ENCODE results near the gene CDC42BPA.

Gene CDC42BPA

GRCh38 chr1:227255086-227255732 lies 63.1 kb downstream of the CDC42BPA start:
- ChIA-PET CTCF (interaction anchor here (0.6 kb wide), 2 partner anchors 88 to 142 kb away, joined by 4 read pairs; no protein-coding TSS in a partner anchor), POLR2A (ENCODE audit: low non-redundant PET) (no interaction called here)
- no peak overlapping the region for H3K27ac ChIP-seq
- no peak for TF ChIP-seq CTCF (conservative IDR thresholded peaks at IDR 0.05; ENCODE audit: low read depth)
- DNase-seq (ENCODE audit: low spot score) = no peak

DNA sequence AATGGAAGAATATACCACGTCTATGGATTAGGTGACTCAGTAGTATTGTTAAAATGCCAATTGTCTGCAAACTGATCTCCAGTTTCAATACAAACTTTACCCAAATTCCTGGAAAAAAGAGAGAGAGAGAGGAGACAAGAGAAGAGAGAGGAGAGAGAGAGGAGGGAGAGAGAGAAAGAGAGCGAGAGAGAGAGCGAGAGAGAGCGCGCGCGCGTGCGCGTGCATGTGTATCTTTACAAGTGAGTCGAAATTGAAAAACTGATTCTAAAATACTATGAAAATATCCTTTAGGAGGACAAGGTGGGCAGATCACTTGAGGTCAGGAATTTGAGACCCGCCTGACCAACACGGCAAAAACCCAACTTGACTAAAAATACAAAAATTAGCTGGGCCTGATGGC lies 65.2 kb downstream of the CDC42BPA start:
- ChIA-PET POLR2A (ENCODE audit: low non-redundant PET) (no interaction called here), CTCF (interaction anchor here (0.6 kb wide), 1 partner anchor 17 kb away, joined by 3 read pairs; no protein-coding TSS in a partner anchor)
- no peak for TF ChIP-seq CTCF (conservative IDR thresholded peaks at IDR 0.05; ENCODE audit: low read depth)
- no peak overlapping the region for H3K27ac ChIP-seq
- DNase-seq (ENCODE audit: low spot score) = no peak

GRCh38 chr1:227245613-227246320 lies 72.5 kb downstream of the CDC42BPA start:
- no peak for DNase-seq (ENCODE audit: low spot score)
- no peak overlapping the region for H3K27ac ChIP-seq
- CTCF ChIA-PET = no interaction called here
- POLR2A ChIA-PET (ENCODE audit: low non-redundant PET) = no interaction called here
- TF ChIP-seq CTCF (conservative IDR thresholded peaks at IDR 0.05; ENCODE audit: low read depth) = no peak

- no peak for DNase-seq (ENCODE audit: low spot score)
- ChIA-PET POLR2A (ENCODE audit: low non-redundant PET) (no interaction called here), CTCF (interaction anchor here (0.5 kb wide), 1 partner anchor 1284 kb away, joined by 3 read pairs; no protein-coding TSS in a partner anchor)
- no peak for TF ChIP-seq CTCF (conservative IDR thresholded peaks at IDR 0.05; ENCODE audit: low read depth)
- H3K27ac ChIP-seq = no peak overlapping the region
Observed at GRCh38 chr1:227244339-227245118, 73.8 kb downstream of the CDC42BPA start.

GRCh38 chr1:227242811-227243682 lies 75.2 kb downstream of the CDC42BPA start:
- ChIA-PET POLR2A (ENCODE audit: low non-redundant PET) (no interaction called here), CTCF (no interaction called here)
- DNase-seq (ENCODE audit: low spot score) = no peak
- no peak overlapping the region for H3K27ac ChIP-seq
- TF ChIP-seq CTCF (conservative IDR thresholded peaks at IDR 0.05; ENCODE audit: low read depth) = no peak

DNA sequence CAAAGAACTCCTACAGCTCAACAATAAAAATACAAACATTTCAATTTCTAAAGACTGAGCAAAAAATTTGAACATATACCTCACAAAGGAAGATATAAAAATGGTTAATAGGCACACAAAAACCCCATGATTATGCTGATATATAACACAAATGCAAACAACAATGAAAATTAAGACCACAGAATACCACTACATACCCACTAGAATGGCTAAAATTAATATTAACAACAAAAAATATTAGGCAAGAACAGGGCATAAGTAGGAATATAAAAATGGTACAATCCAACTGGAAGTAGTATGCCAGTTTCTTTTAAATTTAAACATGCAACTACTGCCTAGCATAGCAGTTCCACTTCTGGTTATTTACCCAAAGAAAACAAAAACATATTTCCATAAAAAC lies 77.3 kb downstream of the CDC42BPA start:
- H3K27ac ChIP-seq = no peak overlapping the region
- no peak for DNase-seq (ENCODE audit: low spot score)
- ChIA-PET POLR2A (ENCODE audit: low non-redundant PET) (no interaction called here), CTCF (no interaction called here)
- no peak for TF ChIP-seq CTCF (conservative IDR thresholded peaks at IDR 0.05; ENCODE audit: low read depth)
